ENCODE data around the gene OTX2. TPM values are rescaled to one million over a fixed set of nuclear protein-coding genes. Genes with fewer than 3 reads are reported as not detected.

OTX2 gene
- total RNA-seq, 1 donor from 2014 or later, result not detected

DNA sequence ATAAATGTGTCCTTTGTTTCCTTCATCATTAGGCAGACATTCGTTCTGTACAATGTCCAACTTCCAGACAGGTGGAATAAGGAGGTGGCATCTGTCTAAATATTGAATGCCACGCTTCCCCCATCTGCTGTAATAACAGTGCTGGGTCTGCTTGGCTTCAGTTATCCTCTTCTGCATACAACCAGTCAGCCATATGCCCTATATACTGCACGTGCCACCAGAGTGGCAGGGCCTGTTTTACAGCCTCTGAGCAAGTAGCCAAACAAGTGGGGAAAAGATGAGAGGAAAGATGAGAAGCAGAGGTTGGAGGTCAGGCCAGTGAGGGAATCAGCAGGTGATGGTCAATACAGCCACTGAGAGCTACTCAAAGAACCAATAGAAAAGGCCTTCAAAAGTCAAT lies 55.4 kb downstream of the OTX2 start:
- Histone ChIP-seq H3K9me3 (no peaks in the 10 kb centered on the region), H3K27ac (no peak overlapping the region), H3K36me3 (no peaks in the 10 kb centered on the region), H3K27me3 (no peaks in the 10 kb centered on the region), H3K4me3 (no peak overlapping the region), H3K4me1 (no peaks in the 10 kb centered on the region)
- TF ChIP-seq, protein P1, sequence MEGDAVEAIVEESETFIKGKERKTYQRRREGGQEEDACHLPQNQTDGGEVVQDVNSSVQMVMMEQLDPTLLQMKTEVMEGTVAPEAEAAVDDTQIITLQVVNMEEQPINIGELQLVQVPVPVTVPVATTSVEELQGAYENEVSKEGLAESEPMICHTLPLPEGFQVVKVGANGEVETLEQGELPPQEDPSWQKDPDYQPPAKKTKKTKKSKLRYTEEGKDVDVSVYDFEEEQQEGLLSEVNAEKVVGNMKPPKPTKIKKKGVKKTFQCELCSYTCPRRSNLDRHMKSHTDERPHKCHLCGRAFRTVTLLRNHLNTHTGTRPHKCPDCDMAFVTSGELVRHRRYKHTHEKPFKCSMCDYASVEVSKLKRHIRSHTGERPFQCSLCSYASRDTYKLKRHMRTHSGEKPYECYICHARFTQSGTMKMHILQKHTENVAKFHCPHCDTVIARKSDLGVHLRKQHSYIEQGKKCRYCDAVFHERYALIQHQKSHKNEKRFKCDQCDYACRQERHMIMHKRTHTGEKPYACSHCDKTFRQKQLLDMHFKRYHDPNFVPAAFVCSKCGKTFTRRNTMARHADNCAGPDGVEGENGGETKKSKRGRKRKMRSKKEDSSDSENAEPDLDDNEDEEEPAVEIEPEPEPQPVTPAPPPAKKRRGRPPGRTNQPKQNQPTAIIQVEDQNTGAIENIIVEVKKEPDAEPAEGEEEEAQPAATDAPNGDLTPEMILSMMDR (IDR thresholded peaks at IDR 0.05), result no peak
- no peak for ATAC-seq
- intact Hi-C loops (cut with DNase I), result no loop called here
- no peak for DNase-seq

DNA sequence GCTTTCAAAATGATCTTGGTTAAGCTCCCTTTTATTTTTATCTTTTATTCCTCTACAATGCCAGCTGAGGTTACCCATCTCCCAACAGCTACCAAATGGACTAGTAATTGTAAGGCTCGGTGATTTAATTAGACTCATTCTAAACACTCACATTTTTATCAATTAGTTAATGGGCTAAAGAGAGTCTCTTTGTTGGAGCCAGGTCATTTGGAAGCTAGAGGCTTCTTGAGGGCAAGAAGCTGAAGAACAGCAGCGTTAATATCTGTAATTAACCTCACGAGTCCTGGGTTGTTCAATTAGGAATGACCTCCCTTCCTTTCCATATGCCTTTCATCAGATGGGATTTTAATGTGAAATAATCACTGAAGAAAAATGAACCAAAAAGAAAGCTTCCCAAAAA lies 56.9 kb downstream of the OTX2 start:
- TF ChIP-seq, protein P1 (IDR thresholded peaks at IDR 0.05), result no peak
- H3K4me1 ChIP-seq, result no peaks in the 10 kb centered on the region
- H3K27me3 ChIP-seq, result no peaks in the 10 kb centered on the region
- no peak for DNase-seq
- intact Hi-C loops (cut with DNase I), result no loop called here
- no peak overlapping the region for H3K4me3 ChIP-seq
- no peaks in the 10 kb centered on the region for H3K36me3 ChIP-seq
- H3K27ac ChIP-seq, result no peak overlapping the region
- ATAC-seq, result no peak
- no peaks in the 10 kb centered on the region for H3K9me3 ChIP-seq

DNA sequence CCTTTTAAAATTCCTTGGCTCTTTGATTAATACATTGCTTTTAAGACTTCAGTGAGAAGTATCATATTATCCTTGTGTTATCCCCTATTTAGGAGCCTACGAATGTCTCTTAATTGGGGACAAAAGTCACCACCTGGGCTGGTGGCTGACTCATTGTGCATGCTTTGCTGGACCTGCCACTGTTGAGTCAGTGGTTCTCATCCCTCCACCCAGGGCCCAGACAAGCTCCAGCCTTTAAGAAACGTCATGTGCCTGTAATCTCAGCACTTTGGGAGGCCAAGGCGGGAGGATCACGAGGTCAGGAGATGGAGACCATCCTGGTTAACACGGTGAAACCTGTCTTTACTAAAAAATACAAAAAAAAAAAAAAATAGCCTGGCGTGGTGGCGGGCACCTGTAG lies 57.9 kb downstream of the OTX2 start:
- TF ChIP-seq, protein P1 (IDR thresholded peaks at IDR 0.05), result no peak
- DNase-seq (no peak), ATAC-seq (no peak)

DNA sequence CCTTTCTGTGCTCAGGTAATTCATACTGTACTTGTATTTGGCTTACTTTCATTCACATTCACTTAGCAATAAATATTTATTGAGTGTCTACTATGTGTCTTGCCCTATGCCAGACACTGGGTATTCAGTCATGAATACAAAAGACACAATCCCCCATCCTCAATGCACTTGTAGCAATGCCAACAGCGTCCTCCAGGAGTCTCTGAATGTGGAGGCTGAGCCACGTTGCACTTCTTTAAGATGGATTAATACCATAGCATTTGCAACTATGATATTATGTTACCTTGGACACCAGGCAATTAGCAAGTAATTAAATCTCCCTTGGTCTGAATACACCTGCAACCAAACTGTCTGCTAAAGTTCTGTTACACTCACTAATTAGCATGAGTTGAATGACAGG lies 58.8 kb downstream of the OTX2 start:
- intact Hi-C loops (cut with DNase I), result no loop called here
- DNase-seq (no peak), ATAC-seq (no peak)
- H3K4me1 ChIP-seq, result no peaks in the 10 kb centered on the region
- no peak overlapping the region for H3K4me3 ChIP-seq
- TF ChIP-seq, protein P1 (IDR thresholded peaks at IDR 0.05), result no peak
- H3K27ac ChIP-seq, result no peak overlapping the region
- no peaks in the 10 kb centered on the region for H3K36me3 ChIP-seq
- H3K27me3 ChIP-seq, result no peaks in the 10 kb centered on the region
- no peaks in the 10 kb centered on the region for H3K9me3 ChIP-seq

More for the DNA sequence above, 57.9 kb downstream of the OTX2 start:
- no peaks in the 10 kb centered on the region for H3K9me3 ChIP-seq
- H3K36me3 ChIP-seq, result no peaks in the 10 kb centered on the region
- no peaks in the 10 kb centered on the region for H3K4me1 ChIP-seq
- intact Hi-C loops (cut with DNase I), result no loop called here
- no peaks in the 10 kb centered on the region for H3K27me3 ChIP-seq
- no peak overlapping the region for H3K4me3 ChIP-seq
- no peak overlapping the region for H3K27ac ChIP-seq

Other genes with a start within 250 kb of the OTX2 start
- 18.6 TPM for gene TMEM260, start 230.7 kb downstream of the OTX2 start, total RNA-seq